Renal cortex interstitium (tissue), 15 donors: Measurements from ENCODE around the gene CAMKK2. TPM values are rescaled to one million over a fixed set of nuclear protein-coding genes. Genes with fewer than 3 reads are reported as not detected.
"Not testable (repeated sequence)": the region's sequence is repeated elsewhere in the genome, so short reads cannot be mapped to it uniquely, and the experiment has no call there.

Experiments
- DNase-seq, 11 donors: peaks; one replicate each; pipeline ENCODE4 v3.0.0-alpha.2; 2013; ENCODE audit warnings: low read depth in 9 of 11, low spot score in 4 of 11; ENCODE audit errors: extremely low read depth in 1 of 11
- long read RNA-seq, 16 experiments: transcript quantifications; one replicate each; lab custom pipeline, GENCODE V29; 2026
- polyA plus RNA-seq, 3 donors: library from polyadenylated mRNA; unstranded; fragments of 120-200 nt; gene quantifications; one replicate each; pipeline ENCODE4 v1.2.1, GENCODE V29; 2013; ENCODE audit not compliant: insufficient read length in 3 of 3

Gene CAMKK2
- 10 to 100 TPM; 35.1 to 37.0 (median 35.2) TPM for polyA plus RNA-seq
- long read RNA-seq, donor 1, partial matches to known transcripts = 0 of 2 reads
- long read RNA-seq, donor 1, other reads (novel, unspliced or antisense) = 0 of 2 reads
- long read RNA-seq, donor 2, partial matches to known transcripts = 0 of 3 reads
- long read RNA-seq, donor 2, other reads (novel, unspliced or antisense) = 0 of 3 reads
- long read RNA-seq, donor 3, partial matches to known transcripts = 0 of 3 reads
- long read RNA-seq, donor 3, other reads (novel, unspliced or antisense) = 0 of 3 reads
- long read RNA-seq, donor 4, partial matches to known transcripts = 0 of 2 reads
- long read RNA-seq, donor 4, other reads (novel, unspliced or antisense) = 0 of 2 reads
- long read RNA-seq, donor 5 = 0 reads
- long read RNA-seq, donor 6, partial matches to known transcripts = 0 of 2 reads
- long read RNA-seq, donor 6, other reads (novel, unspliced or antisense) = 0 of 2 reads
- long read RNA-seq, donor 7, transcript CAMKK2-208 (16 exons, 2,006 nt) = major isoform, 5 of 5 reads
- long read RNA-seq, donor 7, partial matches to known transcripts = 0 of 5 reads
- long read RNA-seq, donor 7, other reads (novel, unspliced or antisense) = 0 of 5 reads
- long read RNA-seq, donor 8, partial matches to known transcripts = 0 of 4 reads
- long read RNA-seq, donor 8, other reads (novel, unspliced or antisense) = 0 of 4 reads
- long read RNA-seq, donor 9, partial matches to known transcripts = 0 of 2 reads
- long read RNA-seq, donor 9, other reads (novel, unspliced or antisense) = 0 of 2 reads
- long read RNA-seq, donor 10 = 0 reads
- long read RNA-seq, donor 11, partial matches to known transcripts = 0 of 2 reads
- long read RNA-seq, donor 11, other reads (novel, unspliced or antisense) = 0 of 2 reads
- long read RNA-seq, donor 12 = 0 reads
- long read RNA-seq, donor 13 = 0 reads
- long read RNA-seq, donor 14, partial matches to known transcripts = 0 of 4 reads
- long read RNA-seq, donor 14, other reads (novel, unspliced or antisense) = 0 of 4 reads
- long read RNA-seq, donor 15, partial matches to known transcripts = 0 of 2 reads
- long read RNA-seq, donor 15, other reads (novel, unspliced or antisense) = 0 of 2 reads
- long read RNA-seq, donor 16, transcript CAMKK2-208 (16 exons, 2,006 nt) = major isoform, 13 of 21 reads
- long read RNA-seq, donor 16, partial matches to known transcripts = 7 of 21 reads
- long read RNA-seq, donor 16, other reads (novel, unspliced or antisense) = 0 of 21 reads

DNA sequence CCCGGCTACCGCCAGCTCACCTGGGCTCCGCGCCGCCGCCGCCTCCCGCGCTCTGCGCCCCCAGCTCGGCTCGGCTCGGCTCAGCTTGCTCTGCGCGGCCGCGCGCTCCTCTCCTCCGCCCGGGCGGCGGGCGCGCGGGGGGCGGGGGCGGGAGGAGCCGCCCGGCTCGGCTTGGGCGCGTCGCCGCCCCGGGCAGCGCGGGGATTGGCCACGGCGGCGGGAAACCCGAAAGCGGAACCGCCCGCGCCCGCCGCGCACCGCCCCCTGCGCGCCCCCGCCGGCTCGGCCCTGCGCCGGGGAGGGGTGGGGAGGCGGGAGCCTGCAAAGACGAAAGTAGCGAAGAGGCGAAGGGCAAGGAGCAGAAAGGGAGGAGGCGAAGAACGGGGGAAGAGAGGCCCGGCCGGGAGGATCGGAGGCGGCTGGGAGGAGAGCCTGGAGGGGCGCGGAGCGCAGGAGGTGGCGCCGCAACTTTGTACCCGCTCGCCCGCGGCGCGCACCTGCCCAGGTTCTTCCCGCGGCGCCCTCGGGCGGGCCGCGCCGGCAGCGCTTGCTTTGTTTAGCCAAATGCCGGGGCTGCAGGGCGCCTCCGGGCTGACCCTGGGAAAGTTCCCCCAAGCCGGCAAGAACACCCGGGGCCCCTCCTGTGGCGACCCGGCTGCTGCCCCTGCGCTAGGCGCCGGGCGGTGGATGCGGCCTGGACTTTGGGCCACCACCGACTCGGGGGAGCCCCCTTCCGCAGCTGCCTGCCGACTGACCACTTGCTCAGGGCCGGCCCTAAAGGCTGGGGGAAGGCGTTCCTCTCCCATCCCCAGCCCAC, at the start of gene CAMKK2:
Gene CAMKK2 (minus strand): TSS at position 92 of the 817 bp plus-strand sequence. CDS start 22,183 bp downstream, outside the sequence.
- peak; percentile 55 to 88 (median 83) for DNase-seq

DNA sequence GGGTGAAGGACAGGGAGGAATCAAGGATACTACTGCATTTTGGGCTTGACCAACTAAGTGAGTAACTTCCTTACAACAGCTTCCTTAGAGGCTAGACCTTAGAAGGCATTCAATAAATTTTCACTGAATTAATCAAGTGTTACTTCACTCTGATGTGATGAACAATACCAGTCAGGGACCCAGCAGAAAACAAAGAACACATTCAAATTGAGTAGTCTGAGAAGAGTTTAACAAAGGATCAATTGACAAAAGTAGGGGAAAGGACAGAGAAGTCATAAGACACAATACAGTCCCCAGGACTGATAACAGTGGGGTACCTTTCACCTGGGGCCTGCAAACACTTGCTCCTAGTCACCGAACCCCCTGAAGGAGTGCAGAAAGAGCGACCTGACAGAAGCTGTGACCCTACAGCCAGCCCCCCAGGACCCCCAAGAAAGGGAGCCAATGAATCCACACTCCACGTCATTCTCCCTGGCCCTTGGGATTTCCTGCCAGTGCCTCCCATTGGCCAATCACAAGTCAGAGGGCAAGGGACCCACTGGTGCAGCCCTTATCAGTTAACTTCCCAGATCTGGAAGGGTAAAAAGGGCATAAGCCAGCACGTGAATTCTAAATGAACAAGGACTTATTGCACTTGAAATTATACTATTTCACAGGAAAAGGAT, 48.8 kb upstream of the CAMKK2 start:
- no peak for DNase-seq

DNA sequence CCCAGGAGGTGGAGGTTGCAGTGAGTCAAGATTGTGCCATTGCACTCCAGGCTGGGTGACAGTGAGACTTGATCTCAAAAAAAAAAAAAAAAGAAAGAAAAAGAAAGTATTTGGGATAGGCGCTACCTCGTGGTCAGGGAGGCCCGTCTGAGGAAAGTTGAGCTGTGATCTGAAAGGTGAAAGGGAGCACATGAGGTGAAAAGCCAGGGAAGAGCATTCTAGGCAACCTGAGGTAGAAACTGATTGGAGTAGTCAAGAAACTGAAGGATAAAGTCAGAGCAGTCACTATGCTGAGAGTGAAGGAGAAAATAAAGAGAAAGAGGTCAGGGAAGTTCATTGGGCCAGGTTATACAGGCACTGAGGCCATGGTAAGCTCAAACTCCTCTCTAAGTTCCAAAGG, 48.0 kb upstream of the CAMKK2 start:
- DNase-seq = no peak

DNA sequence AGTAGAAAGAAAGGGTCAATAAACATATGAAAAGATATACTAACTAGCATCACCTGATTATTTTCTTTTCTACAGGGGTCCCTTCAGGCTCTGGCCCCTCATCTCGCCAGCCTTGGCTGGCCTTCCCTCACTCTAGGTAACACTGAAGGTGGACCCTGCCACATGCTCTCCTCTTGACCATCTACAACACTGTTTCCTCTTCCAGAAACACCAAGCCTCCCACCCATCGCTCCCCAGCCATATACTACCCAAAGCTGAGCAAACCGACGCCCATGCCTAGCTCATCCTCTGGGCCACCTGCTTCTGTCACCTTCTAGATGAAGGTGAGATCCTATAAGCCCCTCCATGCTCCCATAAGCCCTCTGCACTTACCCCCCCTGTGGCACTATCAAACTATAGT, 40.9 kb upstream of the CAMKK2 start:
- no peak for DNase-seq

DNA sequence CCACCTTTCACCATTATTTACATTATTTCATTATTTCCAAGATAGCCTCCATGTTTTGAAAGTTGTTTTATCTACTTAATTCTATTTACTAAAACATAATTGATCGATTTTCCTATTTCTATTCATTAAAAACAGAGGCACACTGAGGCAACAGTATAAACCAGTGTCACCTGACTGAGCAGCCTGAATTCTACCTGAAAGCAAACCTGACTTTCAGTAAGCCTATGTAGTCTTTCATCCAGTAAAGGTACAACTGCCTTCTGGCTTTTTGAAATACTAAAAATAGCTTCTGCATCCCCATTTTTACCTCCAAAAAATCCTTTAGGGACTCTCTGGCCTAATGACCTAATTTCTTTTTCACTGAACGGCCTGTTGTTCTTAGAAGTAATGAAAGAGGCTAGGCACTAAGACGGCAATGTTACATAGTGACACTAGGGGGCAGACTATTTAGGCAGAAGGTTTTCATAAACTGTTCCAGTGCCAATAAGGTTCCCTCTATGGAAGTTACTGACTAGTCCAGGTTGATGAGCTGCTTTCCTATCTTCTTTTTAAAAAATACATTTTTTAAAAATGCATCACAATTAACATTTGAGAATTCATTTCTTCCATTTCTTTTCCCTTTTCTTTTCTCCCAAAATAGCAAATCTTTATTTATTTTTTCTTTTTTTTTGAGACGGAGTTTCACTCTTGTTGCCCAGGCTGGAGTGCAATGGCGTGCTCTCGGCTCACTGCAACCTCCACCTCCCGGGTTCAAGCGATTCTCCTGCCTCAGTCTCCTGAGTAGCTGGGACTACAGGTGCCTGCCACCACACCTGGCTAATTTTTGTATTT, 38.2 kb upstream of the CAMKK2 start:
- DNase-seq = peak in 7 of 11 donors; percentile 25 to 50 (median 36)

DNA sequence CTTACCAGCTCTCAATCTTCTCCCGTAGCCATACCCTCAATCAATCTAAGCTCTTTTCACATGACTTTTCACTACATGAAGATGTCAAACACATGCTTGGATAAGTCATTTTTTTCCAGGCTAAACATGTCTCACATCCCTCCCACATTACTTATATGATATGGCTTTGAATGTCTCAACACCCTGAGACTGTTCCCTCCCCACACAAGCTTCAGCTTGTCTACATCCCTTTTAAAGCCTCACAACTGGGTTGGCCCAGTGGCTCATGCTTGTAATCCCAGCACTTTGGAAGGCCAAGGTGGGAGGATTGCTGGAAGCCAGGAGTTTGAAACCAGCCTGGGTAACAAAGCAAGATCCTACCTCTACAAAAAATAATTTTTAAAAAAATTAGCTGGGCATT, 37.2 kb upstream of the CAMKK2 start:
- DNase-seq = no peak

DNA sequence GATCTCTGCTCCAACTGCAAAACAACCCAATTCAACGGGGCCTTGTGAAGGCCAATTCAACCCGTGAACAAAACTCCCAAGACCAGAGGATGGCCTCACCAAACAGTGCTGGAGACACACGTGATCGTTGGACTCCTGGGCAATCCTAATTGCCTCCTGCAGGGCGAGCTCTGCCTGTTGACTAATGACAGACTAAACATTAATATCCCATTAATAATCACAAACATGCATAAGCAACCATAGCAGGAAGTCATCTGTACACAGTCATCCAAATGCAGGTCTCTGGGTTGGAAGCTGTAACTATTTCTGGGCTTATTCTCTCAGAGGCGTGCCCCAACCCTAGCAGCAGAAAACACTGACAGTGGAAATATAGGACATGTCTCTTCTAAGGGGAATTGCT, 34.7 kb upstream of the CAMKK2 start:
- DNase-seq = no peak

DNA sequence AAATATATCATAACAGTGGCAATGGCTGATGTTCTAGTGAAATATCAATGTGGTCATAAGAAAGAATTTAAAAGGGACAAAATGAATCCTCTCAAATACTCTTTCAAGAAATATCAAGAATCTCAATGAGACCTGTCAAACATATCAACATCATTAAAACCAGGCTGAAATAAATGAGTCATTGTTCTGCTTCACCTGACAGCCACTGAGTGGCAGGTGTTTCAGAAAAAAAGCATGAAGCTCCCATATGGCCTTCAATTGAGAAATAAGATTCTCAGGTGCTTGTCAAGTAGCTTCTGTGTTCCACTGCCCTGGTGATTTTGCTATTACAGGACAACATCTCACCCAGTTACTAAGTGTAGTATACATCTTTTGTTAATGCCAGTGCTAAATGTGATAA, 34.2 kb upstream of the CAMKK2 start:
- no peak for DNase-seq

DNA sequence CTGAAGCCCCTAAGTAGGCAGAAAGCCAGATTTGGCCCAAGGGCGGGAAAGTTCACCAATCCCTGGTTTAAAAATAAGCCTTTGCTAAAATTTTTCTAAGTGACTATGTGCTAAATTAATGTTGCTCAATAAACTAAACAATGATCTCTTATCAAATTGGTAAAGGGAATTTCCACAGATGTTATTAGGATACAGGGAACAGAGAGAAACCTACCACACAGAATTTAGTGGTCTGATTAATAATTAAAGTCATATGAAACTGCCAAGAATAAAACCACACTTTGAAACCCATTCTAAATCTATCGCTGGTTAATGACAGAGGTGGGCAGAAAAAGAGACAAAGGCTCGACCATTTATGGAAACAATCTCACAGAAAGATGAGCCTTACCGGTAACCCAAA, 33.7 kb upstream of the CAMKK2 start:
- DNase-seq = no peak

DNA sequence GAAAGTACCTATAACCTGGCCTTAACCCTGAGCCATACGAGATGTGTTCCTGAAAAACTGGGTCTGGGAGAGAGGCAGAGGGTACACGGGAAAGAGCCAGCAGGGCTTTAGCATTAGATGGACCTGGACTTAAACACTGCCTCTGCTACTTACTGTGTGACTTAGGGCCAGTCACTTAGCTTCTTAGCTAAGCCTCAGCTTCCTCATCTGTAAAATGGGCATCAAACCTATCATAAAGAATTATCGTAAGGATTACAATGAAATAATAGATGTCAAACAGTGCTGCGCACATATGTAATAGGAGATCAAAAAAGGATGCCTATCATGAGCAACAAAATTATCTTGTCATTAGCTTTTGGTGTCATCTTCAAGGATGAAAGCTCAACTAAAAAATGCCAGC, 32.1 kb upstream of the CAMKK2 start:
- DNase-seq = no peak

DNA sequence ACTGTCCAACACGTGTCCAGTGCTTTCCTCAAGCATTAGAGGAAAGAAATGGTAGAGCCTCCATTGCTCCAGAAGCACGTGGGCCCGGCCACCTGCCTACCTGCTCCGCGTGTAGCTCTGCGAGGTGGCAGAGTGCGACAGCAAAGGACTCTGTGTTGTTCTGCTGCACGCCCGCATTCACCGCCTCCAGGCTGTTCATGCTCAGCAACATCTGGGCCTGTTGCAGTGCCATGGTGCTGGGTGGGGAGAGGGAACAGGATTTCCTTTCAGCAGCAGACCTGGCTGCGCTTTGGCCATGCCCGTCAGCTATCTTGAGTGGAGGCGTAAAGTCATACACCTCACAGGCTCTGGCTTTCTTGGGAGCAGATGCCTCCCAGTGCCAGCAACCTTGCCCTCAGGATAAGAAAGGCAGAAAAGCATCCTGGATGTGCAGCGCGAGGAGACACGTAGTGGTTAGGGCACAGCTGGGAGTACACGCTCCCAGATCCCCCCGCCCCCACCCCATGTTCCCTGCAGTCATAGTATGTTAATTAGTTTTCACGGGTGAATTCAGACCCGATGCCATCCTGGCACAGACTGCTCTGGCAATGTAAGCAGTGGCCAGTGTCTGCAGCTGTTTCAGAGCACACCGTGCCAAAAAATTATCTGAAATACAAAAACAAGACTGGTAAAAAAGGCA, 30.6 kb upstream of the CAMKK2 start:
- DNase-seq = no peak

DNA sequence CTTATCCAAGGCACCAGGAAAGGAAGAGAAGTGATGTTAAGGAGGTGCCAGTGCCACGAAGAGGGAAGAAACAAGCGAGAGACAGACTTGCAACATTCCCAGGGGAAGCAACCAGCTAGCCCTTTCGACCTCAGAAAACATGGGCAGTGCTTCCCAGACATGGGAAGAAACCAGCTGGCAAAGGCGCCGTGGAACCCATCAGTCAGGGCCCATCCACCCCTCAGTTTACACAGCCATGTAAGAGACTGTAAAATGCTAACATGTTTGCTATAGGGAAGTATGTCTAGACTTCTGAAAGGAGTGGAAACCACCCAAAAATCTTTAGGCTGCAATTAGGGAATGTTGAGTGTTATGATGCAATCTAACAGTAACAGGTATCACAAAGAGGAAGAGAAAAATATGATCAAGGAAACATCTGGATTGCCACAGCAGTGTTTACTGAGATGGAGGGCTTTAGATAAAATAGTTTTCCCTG, 29.4 kb upstream of the CAMKK2 start:
- no peak for DNase-seq

DNA sequence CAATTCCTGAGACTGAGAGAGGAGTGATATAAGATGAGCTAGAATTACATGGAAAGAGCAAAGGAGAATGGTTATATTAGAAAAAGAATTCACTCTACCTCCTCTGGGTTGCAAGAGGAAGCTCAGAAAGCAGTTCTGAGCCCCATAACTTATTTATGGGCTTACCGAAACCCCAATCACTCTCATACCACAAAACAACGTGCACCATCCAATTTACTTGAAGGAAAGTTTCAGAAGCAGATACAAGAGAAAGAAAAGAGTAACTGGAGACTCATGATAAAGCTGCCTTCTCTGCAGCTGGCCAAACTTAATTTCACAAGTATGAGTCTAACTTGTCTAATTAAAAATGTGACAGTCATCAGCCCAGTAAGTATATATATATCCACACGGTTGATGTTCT, 27.4 kb upstream of the CAMKK2 start:
- DNase-seq = no peak

DNA sequence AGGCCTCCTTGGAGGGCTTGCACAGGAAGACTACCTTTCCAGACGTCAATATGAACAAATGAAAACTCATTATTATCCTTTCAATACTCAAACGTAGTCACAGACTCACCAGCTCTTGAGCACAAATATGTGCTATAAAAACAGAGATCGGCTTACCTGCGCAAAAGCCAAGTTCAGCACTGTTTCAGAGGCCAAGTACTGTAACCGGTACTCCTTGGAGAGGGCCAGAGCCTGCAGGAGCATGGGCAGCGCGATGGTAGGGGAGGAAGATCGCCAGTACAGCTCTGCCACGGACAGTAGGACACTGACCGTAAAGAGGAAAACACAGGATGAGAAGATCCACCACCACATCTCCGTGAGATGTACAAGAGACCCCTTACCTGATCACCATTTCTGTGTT, 21.6 kb upstream of the CAMKK2 start:
- no peak for DNase-seq

DNA sequence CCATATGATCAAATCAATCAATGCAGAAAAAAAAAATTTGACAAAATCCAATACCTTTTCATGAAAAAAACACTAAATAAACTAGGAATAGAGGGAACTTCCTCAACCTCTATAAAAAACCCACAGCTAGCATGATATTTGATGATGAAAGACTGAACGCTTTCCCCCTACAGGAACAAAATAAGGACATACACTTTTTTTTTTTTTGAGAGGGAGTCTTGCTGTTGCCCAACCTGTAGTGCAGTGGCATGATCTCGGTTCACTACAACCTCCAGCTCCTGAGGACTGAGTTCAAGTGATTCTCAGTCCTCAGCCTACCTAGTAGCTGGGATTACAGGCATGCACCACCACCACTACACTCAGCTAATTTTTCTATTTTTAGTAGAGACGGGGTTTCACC, 17.9 kb upstream of the CAMKK2 start:
- no peak for DNase-seq

DNA sequence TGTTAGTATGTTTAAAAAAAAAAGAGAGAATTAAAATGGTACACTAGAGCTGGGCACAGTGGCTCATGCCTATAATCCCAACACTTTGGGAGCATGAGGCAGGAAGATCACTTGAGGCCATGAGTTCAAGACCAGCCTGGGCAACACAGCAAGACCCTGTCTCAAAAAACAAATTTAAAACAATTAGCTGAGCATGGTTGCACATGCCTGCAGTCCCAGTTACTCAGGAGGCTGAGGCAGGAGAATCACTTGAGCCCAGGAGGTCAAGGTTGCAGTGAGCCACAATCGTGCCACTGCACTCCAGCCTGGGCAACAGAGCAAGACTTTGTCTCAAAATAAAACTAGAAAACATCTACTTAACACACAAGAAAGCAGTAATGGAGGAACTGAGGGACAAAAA, 13.7 kb upstream of the CAMKK2 start:
- DNase-seq = not testable (repeated sequence)

DNA sequence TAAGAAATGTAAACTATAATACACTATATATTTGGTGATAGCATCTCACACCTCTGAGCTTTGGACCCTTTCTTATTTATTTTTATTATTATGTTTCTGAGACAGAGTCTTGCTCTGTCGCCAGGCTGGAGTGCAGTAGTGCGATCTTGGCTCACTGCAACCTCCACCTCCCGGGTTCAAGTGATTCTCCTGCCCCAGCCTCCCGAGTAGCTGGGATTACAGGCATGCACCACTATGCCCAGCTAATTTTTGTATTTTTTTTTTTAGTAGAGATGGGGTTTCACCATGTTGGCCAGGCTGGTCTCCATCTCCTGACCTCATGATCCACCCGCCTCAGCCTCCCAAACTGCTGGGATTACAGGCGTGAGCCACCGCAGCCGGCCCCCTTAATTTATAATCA, 10.9 kb upstream of the CAMKK2 start:
- not testable (repeated sequence) for DNase-seq
